OCI-LY7 (cell line): Measurements from ENCODE around the gene RPS6KA2. TPM values are rescaled to one million over a fixed set of nuclear protein-coding genes. Genes with fewer than 3 reads are reported as not detected.

Source experiments
- BruUV-seq: library from RNA; stranded (reverse); fragments of 400-500 nt; replicated peaks from 2 replicates; lab custom pipeline; 2021; lab: Mats Ljungman, UMichigan
- CTCF ChIA-PET: fragments of 300-600 bp; sonication (Branson Sonifier 250); formaldehyde crosslinking; loops from one replicate; lab custom pipeline; 2022; ENCODE audit warnings: antibody characterized with exemption; ENCODE audit not compliant: unreplicated experiment; lab: Charles Lee
- POLR2A ChIA-PET: fragments of 300-600 bp; sonication (Branson Sonifier 250); formaldehyde crosslinking; loops from one replicate; lab custom pipeline; 2022; ENCODE audit warnings: antibody characterized with exemption; lab: Charles Lee
- DNase-seq: peaks from one replicate; pipeline ENCODE4 v3.0.0-alpha.2; 2015; ENCODE audit warnings: low spot score
- H2AFZ ChIP-seq: fragments of 200-600 bp; sonication (generic), shearing (Covaris generic); 2 replicates; pipeline ENCODE4 v1.6.1; 2014; ENCODE audit warnings: mild to moderate bottlenecking, antibody characterized with exemption, low read length, moderate library complexity
- H3K27ac ChIP-seq: fragments of 200-600 bp; sonication (generic); 2 replicates; pipeline ENCODE4 v1.5.1; 2014; ENCODE audit warnings: mixed run types, low read depth, mild to moderate bottlenecking, moderate library complexity, low read length, inconsistent platforms; ENCODE audit not compliant: poor library complexity, severe bottlenecking
- H3K36me3 ChIP-seq: fragments of 200-600 bp; sonication (generic); 2 replicates; pipeline ENCODE4 v1.6.1; 2014; ENCODE audit warnings: mild to moderate bottlenecking, antibody characterized with exemption, low read length, moderate library complexity, mixed read lengths; ENCODE audit not compliant: insufficient read depth
- H3K4me1 ChIP-seq: fragments of 200-600 bp; sonication (generic); 2 replicates; pipeline ENCODE4 v1.5.1; 2014; ENCODE audit warnings: mild to moderate bottlenecking, low read length; ENCODE audit not compliant: insufficient read depth, poor library complexity, severe bottlenecking
- H3K4me2 ChIP-seq: fragments of 200-600 bp; sonication (generic); 2 replicates; pipeline ENCODE4 v1.6.1; 2014; ENCODE audit warnings: mild to moderate bottlenecking, low read length
- H3K4me3 ChIP-seq: fragments of 200-600 bp; sonication (generic); 2 replicates; pipeline ENCODE4 v1.5.1; 2014; ENCODE audit warnings: mild to moderate bottlenecking, low read depth, low read length; ENCODE audit not compliant: poor library complexity, severe bottlenecking
- H3K79me2 ChIP-seq: fragments of 200-600 bp; sonication (generic); 2 replicates; pipeline ENCODE4 v1.6.1; 2016; ENCODE audit warnings: low read depth, mild to moderate bottlenecking, low read length, moderate library complexity, mixed read lengths; ENCODE audit not compliant: insufficient read depth
- H3K9me2 ChIP-seq: fragments of 200-600 bp; sonication (generic); 2 replicates; pipeline ENCODE4 v1.6.1; 2016; ENCODE audit warnings: mild to moderate bottlenecking, low read length, mixed read lengths; ENCODE audit not compliant: insufficient read depth
- H3K9me3 ChIP-seq: fragments of 200-600 bp; sonication (generic); 2 replicates; pipeline ENCODE4 v1.6.1; 2014; ENCODE audit warnings: mild to moderate bottlenecking, mixed run types, low read length, mixed read lengths
- H4K20me1 ChIP-seq: fragments of 200-600 bp; sonication (generic); 2 replicates; pipeline ENCODE4 v1.6.1; 2014; ENCODE audit warnings: mild to moderate bottlenecking, antibody characterized with exemption, low read length, moderate library complexity, mixed read lengths; ENCODE audit not compliant: insufficient read depth
- CTCF ChIP-seq: fragments of 200-600 bp; sonication (generic); conservative IDR thresholded peaks from 2 replicates; pipeline ENCODE4 v1.5.1; 2014; ENCODE audit warnings: mild to moderate bottlenecking, antibody characterized with exemption, low read length, moderate library complexity, mixed read lengths
- EZH2phosphoT487 ChIP-seq: fragments of 200-600 bp; sonication (generic); IDR thresholded peaks from 2 replicates; pipeline ENCODE4 v1.6.1; 2018; ENCODE audit warnings: low read depth, borderline replicate concordance, mild to moderate bottlenecking, mixed run types, antibody characterized with exemption, low read length, moderate library complexity, mixed read lengths
- intact Hi-C: fragments of 100-400 bp; cut with micrococcal nuclease; formaldehyde crosslinking; loops from one replicate; pipeline ENCODE4 v1.10.0; 2022; ENCODE audit not compliant: unreplicated experiment
- total RNA-seq, 2 experiments: library from RNA; depleted of rRNA in 1 of 2; stranded (reverse); fragments of >200 nt in 1 of 2; shearing (Covaris generic) in 1 of 2; gene quantifications; 2 replicates each; pipeline ENCODE4 v1.2.3, GENCODE V29; 2014 to 2022

RPS6KA2 gene
- total RNA-seq, 2 experiments from 2014 or later: 0.69 to 1.9 TPM

GRCh38 chr6:166567813-166568212, 59.2 kb downstream of the RPS6KA2 start:
- ChIA-PET POLR2A (interaction anchor here (0.6 to 0.8 kb wide), 3 partner anchors 32 to 623 kb away, joined by 3 to 7 read pairs (median 3); no protein-coding TSS in a partner anchor), CTCF (no interaction called here)
- Histone ChIP-seq H3K27ac (no peak overlapping the region), H4K20me1 (no peaks in the 10 kb centered on the region), H3K9me2 (no peaks in the 10 kb centered on the region), H3K4me1 (no peaks in the 10 kb centered on the region), H3K9me3 (no peaks in the 10 kb centered on the region), H3K36me3 (no peaks in the 10 kb centered on the region), H2AFZ (no peak overlapping the region), H3K79me2 (no peaks in the 10 kb centered on the region), H3K4me2 (no peak overlapping the region), H3K4me3 (no peak overlapping the region)
- no peak for TF ChIP-seq EZH2phosphoT487
- no peak for TF ChIP-seq CTCF
- BruUV-seq: no TSS peak
- intact Hi-C loops: no loop called here
- DNase-seq: no peak

- Histone ChIP-seq H2AFZ (no peak overlapping the region), H3K9me3 (no peaks in the 10 kb centered on the region), H3K36me3 (no peaks in the 10 kb centered on the region), H4K20me1 (no peaks in the 10 kb centered on the region), H3K4me1 (no peaks in the 10 kb centered on the region), H3K27ac (no peak overlapping the region), H3K79me2 (no peaks in the 10 kb centered on the region), H3K9me2 (no peaks in the 10 kb centered on the region), H3K4me2 (no peak overlapping the region), H3K4me3 (no peak overlapping the region)
- ChIA-PET CTCF (no interaction called here), POLR2A (interaction anchor here (0.8 kb wide), 1 partner anchor 33 kb away, joined by 3 read pairs; no protein-coding TSS in a partner anchor)
- no TSS peak for BruUV-seq
- TF ChIP-seq EZH2phosphoT487 (no peak), CTCF (no peak)
- intact Hi-C loops: no loop called here
- no peak for DNase-seq
Observed at GRCh38 chr6:166567107-166567506, 59.9 kb downstream of the RPS6KA2 start.

- Histone ChIP-seq H3K27ac (no peak overlapping the region), H2AFZ (no peak overlapping the region), H3K4me3 (no peak overlapping the region), H3K9me3 (no peaks in the 10 kb centered on the region), H3K4me1 (no peaks in the 10 kb centered on the region), H4K20me1 (no peaks in the 10 kb centered on the region), H3K4me2 (no peak overlapping the region), H3K36me3 (no peaks in the 10 kb centered on the region), H3K79me2 (no peaks in the 10 kb centered on the region), H3K9me2 (no peaks in the 10 kb centered on the region)
- intact Hi-C loops: no loop called here
- no peak for TF ChIP-seq CTCF
- TF ChIP-seq EZH2phosphoT487: no peak
- ChIA-PET POLR2A (no interaction called here), CTCF (interaction anchor here (1.0 kb wide), 1 partner anchor 22 kb away, joined by 3 read pairs; no protein-coding TSS in a partner anchor)
- DNase-seq: no peak
- BruUV-seq: no TSS peak
Observed at GRCh38 chr6:166566026-166567011, 60.7 kb downstream of the RPS6KA2 start.
